ENCODE data around the gene SYNE1. TPM values are rescaled to one million over a fixed set of nuclear protein-coding genes. Genes with fewer than 3 reads are reported as not detected.

Gene SYNE1
- polyA plus RNA-seq, 2 of the 4 experiments (the other 2 are of a cell fraction): 10.5 to 28.5 TPM

DNA sequence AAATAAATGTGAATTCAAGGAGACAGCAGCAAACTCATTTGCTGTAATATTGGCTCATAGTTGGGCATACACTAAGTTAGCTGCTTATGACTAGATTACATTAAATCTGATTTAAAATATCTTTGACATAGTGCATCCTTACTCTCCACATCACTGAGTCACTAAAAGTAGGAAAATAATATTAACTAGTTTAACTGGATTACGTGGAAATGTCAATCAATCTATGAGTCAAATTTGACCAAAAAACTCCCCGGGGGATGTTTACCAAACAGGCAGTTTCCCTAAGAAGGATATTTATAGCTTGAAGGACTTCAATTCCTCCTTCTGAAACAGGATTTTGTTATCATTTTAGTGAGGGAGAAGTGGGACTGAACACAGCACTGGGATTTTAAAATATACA is 463.2 kb downstream of the SYNE1 start:
- Histone ChIP-seq H3K4me2 (no peak overlapping the region), H3K9me3 (no peaks in the 10 kb centered on the region), H3K27ac (no peak overlapping the region), H3K4me1 (no peaks in the 10 kb centered on the region), H3K4me3 (no peak overlapping the region)
- no peak for FAIRE-seq
- 40% methylated on average over 2 of the region's 2 CpGs for WGBS (ENCODE audit: missing lambda C conversion rate)
- TF ChIP-seq, protein P1, sequence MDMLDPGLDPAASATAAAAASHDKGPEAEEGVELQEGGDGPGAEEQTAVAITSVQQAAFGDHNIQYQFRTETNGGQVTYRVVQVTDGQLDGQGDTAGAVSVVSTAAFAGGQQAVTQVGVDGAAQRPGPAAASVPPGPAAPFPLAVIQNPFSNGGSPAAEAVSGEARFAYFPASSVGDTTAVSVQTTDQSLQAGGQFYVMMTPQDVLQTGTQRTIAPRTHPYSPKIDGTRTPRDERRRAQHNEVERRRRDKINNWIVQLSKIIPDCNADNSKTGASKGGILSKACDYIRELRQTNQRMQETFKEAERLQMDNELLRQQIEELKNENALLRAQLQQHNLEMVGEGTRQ (IDR thresholded peaks at IDR 0.05): no peak
- no peak for TF ChIP-seq HOXA7 (CRISPR knock-in tag; IDR thresholded peaks at IDR 0.05)
- no peak for TF ChIP-seq ZC3H11A (IDR thresholded peaks at IDR 0.05)
- no peak for TF ChIP-seq RCOR1 (IDR thresholded peaks at IDR 0.05; ENCODE audit: low read depth, low read length)
- TF ChIP-seq FOSL2 (IDR thresholded peaks at IDR 0.05): no peak
- no peak for TF ChIP-seq FOSL2 (CRISPR knock-in tag; IDR thresholded peaks at IDR 0.05)
- no peak for TF ChIP-seq ELK1 (IDR thresholded peaks at IDR 0.05; ENCODE audit: low read depth, low read length)
- TF ChIP-seq CEBPB (IDR thresholded peaks at IDR 0.05): no peak
- TF ChIP-seq POLR2A (IDR thresholded peaks at IDR 0.05; ENCODE audit: low read length): no peak
- TF ChIP-seq CBX2 (IDR thresholded peaks at IDR 0.05; ENCODE audit: borderline replicate concordance, low read depth): no peak
- TF ChIP-seq ESRRA (IDR thresholded peaks at IDR 0.05; ENCODE audit: borderline replicate concordance, low read length): no peak
- TF ChIP-seq, protein P2, sequence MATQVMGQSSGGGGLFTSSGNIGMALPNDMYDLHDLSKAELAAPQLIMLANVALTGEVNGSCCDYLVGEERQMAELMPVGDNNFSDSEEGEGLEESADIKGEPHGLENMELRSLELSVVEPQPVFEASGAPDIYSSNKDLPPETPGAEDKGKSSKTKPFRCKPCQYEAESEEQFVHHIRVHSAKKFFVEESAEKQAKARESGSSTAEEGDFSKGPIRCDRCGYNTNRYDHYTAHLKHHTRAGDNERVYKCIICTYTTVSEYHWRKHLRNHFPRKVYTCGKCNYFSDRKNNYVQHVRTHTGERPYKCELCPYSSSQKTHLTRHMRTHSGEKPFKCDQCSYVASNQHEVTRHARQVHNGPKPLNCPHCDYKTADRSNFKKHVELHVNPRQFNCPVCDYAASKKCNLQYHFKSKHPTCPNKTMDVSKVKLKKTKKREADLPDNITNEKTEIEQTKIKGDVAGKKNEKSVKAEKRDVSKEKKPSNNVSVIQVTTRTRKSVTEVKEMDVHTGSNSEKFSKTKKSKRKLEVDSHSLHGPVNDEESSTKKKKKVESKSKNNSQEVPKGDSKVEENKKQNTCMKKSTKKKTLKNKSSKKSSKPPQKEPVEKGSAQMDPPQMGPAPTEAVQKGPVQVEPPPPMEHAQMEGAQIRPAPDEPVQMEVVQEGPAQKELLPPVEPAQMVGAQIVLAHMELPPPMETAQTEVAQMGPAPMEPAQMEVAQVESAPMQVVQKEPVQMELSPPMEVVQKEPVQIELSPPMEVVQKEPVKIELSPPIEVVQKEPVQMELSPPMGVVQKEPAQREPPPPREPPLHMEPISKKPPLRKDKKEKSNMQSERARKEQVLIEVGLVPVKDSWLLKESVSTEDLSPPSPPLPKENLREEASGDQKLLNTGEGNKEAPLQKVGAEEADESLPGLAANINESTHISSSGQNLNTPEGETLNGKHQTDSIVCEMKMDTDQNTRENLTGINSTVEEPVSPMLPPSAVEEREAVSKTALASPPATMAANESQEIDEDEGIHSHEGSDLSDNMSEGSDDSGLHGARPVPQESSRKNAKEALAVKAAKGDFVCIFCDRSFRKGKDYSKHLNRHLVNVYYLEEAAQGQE (IDR thresholded peaks at IDR 0.05): no peak
- TF ChIP-seq EHF (CRISPR knock-in tag; IDR thresholded peaks at IDR 0.05): no peak
- TF ChIP-seq NR3C1 (IDR thresholded peaks at IDR 0.05): no peak
- no peak for TF ChIP-seq ZFP36 (IDR thresholded peaks at IDR 0.05; ENCODE audit: borderline replicate concordance, partially characterized antibody)
- no peak for TF ChIP-seq EHMT2 (IDR thresholded peaks at IDR 0.05; ENCODE audit: low read depth)
- no peak for ATAC-seq
- no peak for DNase-seq (ENCODE audit: low read depth in 1 of 2, low spot score in 1 of 2)
- CTCF ChIA-PET: no interaction called here
- POLR2A ChIA-PET: no interaction called here

DNA sequence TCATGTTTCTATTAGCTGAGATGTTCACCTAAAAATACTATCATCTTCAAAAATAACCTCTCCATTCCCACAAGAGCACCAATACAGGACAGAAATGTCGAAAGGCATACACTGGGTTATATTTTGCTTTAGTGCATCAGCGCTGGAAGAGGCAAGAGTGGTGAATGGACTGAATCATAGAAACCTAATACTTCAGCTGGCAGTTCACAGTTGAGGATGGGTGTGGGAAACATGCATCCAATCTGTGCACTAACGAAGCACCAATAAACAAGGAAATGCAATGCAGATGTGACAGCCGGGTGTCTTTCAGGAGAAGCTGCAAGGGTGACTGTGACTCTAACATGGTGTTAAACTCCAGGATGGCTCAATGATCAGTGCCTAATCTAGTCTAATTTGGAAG is 463.8 kb downstream of the SYNE1 start:
- ATAC-seq (no peak), FAIRE-seq (no peak), DNase-seq (ENCODE audit: low read depth in 1 of 2, low spot score in 1 of 2) (no peak)
- CTCF ChIA-PET: no interaction called here
- POLR2A ChIA-PET: no interaction called here
- no peak overlapping the region for H3K27ac ChIP-seq
- WGBS (ENCODE audit: missing lambda C conversion rate): 82% methylated on average over 4 of the region's 4 CpGs
- H3K9me3 ChIP-seq: no peaks in the 10 kb centered on the region
- no peak overlapping the region for H3K4me2 ChIP-seq
- no peaks in the 10 kb centered on the region for H3K4me1 ChIP-seq
- H3K4me3 ChIP-seq: no peak overlapping the region
- TF ChIP-seq, protein P3, sequence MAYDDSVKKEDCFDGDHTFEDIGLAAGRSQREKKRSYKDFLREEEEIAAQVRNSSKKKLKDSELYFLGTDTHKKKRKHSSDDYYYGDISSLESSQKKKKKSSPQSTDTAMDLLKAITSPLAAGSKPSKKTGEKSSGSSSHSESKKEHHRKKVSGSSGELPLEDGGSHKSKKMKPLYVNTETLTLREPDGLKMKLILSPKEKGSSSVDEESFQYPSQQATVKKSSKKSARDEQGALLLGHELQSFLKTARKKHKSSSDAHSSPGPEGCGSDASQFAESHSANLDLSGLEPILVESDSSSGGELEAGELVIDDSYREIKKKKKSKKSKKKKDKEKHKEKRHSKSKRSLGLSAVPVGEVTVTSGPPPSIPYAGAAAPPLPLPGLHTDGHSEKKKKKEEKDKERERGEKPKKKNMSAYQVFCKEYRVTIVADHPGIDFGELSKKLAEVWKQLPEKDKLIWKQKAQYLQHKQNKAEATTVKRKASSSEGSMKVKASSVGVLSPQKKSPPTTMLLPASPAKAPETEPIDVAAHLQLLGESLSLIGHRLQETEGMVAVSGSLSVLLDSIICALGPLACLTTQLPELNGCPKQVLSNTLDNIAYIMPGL (CRISPR knock-in tag; IDR thresholded peaks at IDR 0.05; ENCODE audit: borderline replicate concordance): no peak
- no peak for TF ChIP-seq RCOR1 (IDR thresholded peaks at IDR 0.05; ENCODE audit: low read depth, low read length)
- TF ChIP-seq MAFK (IDR thresholded peaks at IDR 0.05; ENCODE audit: partially characterized antibody): no peak
- no peak for TF ChIP-seq HDAC2 (IDR thresholded peaks at IDR 0.05)
- TF ChIP-seq MYC (IDR thresholded peaks at IDR 0.05; ENCODE audit: borderline replicate concordance, low read length): no peak
- no peak for TF ChIP-seq JUNB (IDR thresholded peaks at IDR 0.05)
- no peak for TF ChIP-seq RAD21 (conservative IDR thresholded peaks at IDR 0.05 in 1 of 2, IDR thresholded peaks at IDR 0.05 in 1 of 2)
- no peak for TF ChIP-seq HOXB13 (CRISPR knock-in tag; IDR thresholded peaks at IDR 0.05; ENCODE audit: low read depth)
- TF ChIP-seq FOXS1 (CRISPR knock-in tag; IDR thresholded peaks at IDR 0.05): no peak
- TF ChIP-seq CTCF (IDR thresholded peaks at IDR 0.05): no peak
- no peak for TF ChIP-seq BCL3 (IDR thresholded peaks at IDR 0.05)
- no peak for TF ChIP-seq PHF8 (IDR thresholded peaks at IDR 0.05; ENCODE audit: borderline replicate concordance, low read depth)
- no peak for TF ChIP-seq POLR2AphosphoS2 (conservative IDR thresholded peaks at IDR 0.05; ENCODE audit: low read length)
- TF ChIP-seq NFE2L2 (conservative IDR thresholded peaks at IDR 0.05; ENCODE audit: low read length): no peak

Measured in A549 (cell line).